ENCODE data around the gene INHBB.

Gene INHBB

DNA sequence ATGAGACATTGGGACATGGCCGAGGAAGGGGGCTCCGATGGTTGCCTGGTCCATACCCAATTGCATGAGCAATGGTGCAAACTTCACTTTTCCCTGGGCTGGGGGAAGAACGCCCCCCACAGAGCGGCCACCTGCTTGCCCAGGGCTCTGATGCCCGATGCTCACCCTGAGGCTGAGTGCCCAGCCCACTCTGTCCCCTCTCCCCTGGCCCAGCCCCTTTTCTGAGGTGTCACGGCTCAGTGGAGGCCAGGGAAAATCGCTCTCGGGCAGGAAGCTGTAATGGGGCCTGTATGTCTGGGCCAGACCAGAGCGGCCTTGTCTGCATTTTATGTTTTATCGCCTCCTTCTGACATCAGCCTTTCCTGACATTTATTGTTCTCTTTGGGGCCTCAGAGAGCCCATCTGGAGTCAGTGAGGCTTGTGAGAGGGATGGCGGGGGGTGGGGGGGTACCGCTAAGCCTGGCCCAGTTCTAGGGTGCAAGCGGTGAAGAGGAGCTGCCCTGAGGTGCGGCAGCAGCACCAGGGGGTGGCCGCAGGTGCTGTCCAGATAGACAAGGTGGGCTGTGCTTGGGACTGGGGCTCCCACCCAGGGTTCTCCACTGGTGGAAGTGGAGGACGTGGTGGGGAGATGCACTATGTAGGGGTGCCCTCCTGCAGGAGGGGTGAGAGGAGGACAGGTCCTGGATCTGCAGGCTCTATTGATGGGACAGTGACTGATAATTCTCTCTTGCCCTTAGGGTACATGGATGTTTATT lies 46.2 kb downstream of the INHBB start:
- no peak for DNase-seq (ENCODE audit: low read depth)
- no peak for TF ChIP-seq CTCF (conservative IDR thresholded peaks at IDR 0.05; ENCODE audit: low read depth, low read length)
- H3K4me3 ChIP-seq (ENCODE audit: low read depth, low read length): no peak overlapping the region

DNA sequence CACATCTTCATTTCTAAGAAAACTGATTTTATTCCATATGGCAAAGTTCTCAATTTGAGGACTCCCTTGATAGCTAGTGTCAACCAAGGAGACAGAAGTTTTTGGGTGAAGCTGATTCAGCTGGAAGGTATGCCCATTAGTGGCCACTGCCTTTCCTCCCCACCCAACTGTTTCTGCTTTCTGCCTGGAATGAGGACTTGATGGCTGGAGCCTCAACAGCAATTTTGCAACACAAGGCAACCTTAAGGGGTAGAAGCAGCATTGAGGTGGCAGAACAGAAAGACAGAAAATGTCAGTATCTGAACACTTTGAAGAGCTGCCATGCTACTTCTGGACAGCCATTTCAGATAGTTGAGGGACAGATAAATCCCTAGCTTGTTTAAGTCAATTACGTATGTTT lies 47.0 kb downstream of the INHBB start:
- DNase-seq (ENCODE audit: low read depth): no peak

DNA sequence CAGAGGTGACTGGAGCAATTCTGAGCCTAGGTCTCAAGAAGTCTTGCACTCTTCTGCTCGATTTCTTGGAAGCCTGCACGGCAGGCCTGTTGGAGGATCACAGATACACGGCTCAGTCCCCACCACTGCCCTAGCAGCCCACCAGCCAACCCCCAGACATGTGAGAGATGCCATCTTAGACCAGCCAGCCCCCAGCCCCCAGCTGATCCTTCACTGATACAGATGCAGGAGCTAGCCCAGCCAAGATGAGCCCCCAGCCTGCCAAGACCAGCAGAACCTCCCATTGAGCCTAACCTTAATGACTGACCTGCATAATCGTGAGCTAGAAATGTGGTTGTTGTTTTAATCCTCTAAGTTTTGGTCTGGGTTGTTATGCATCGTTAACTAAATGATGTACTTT lies 47.5 kb downstream of the INHBB start:
- no peak for DNase-seq (ENCODE audit: low read depth)
- no peak for TF ChIP-seq CTCF (conservative IDR thresholded peaks at IDR 0.05; ENCODE audit: low read depth, low read length)
- H3K4me3 ChIP-seq (ENCODE audit: low read depth, low read length): no peak overlapping the region

More for the DNA sequence above, 47.0 kb downstream of the INHBB start:
- H3K4me3 ChIP-seq (ENCODE audit: low read depth, low read length): no peak overlapping the region
- TF ChIP-seq CTCF (conservative IDR thresholded peaks at IDR 0.05; ENCODE audit: low read depth, low read length): no peak

DNA sequence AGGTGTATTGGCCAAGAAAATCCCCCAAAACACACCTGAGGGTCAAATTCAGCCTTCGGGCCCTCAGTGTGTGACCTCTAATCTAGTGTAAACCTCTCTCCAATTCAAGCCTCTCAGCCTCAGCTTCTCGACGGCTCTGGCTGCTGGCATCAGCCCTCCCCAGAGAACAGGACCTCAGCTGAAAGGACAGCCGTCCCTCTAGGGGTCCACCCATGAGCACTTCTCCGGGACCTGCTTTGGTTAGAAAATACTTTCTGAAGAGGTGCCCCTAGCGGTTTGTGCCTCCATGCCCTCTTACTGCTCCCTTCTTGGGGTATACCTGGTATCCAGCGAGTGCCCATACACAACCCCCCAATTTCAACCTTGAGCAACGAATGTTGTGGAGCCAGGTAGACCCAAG lies 48.8 kb downstream of the INHBB start:
- no peak overlapping the region for H3K4me3 ChIP-seq (ENCODE audit: low read depth, low read length)
- TF ChIP-seq CTCF (conservative IDR thresholded peaks at IDR 0.05; ENCODE audit: low read depth, low read length): no peak
- DNase-seq (ENCODE audit: low read depth): no peak

- TF ChIP-seq CTCF (conservative IDR thresholded peaks at IDR 0.05; ENCODE audit: low read depth, low read length): no peak
- DNase-seq (ENCODE audit: low read depth): no peak
- H3K4me3 ChIP-seq (ENCODE audit: low read depth, low read length): no peak overlapping the region
Measured at GRCh38 chr2:120395221-120396012, 49.5 kb downstream of the INHBB start.

GRCh38 chr2:120396013-120396860 lies 50.3 kb downstream of the INHBB start:
- no peak overlapping the region for H3K4me3 ChIP-seq (ENCODE audit: low read depth, low read length)
- no peak for TF ChIP-seq CTCF (conservative IDR thresholded peaks at IDR 0.05; ENCODE audit: low read depth, low read length)
- DNase-seq (ENCODE audit: low read depth): no peak

Data from choroid plexus epithelial cell (primary cell).